Activated naive CD8-positive, alpha-beta T cell treated with anti-CD3 and anti-CD28 coated beads, Interleukin-2, amount 10 ng/mL, durations not matched to agents 7 days and 5 days (primary cell): ENCODE data around the gene CEP57L1. TPM values are rescaled to one million over a fixed set of nuclear protein-coding genes. Genes with fewer than 3 reads are reported as not detected.
"Not testable (repeated sequence)": the region's sequence is repeated elsewhere in the genome, so short reads cannot be mapped to it uniquely, and the experiment has no call there.

ENCODE experiments used
- ATAC-seq: fragments of 150-1000 bp; cut with Tn5 transposase; one replicate; pipeline ENCODE4 v1.10.0; 2021; ENCODE audit warnings: low read depth, moderate library complexity
- POLR2A ChIA-PET: fragments of 350-600 bp; sonication (Branson Sonifier 250); formaldehyde crosslinking; loops from one replicate; lab custom pipeline; 2021; ENCODE audit warnings: antibody characterized with exemption; lab: Charles Lee
- DNase-seq: peaks from one replicate; pipeline ENCODE4 v3.0.0; 2021
- H3K27ac Mint-ChIP-seq: one replicate; pipeline ENCODE4 v1.8.0; 2022; ENCODE audit warnings: mild to moderate bottlenecking, mixed read lengths
- H3K27me3 Mint-ChIP-seq: one replicate; pipeline ENCODE4 v1.8.0; 2022; ENCODE audit warnings: mild to moderate bottlenecking, moderate library complexity, mixed read lengths
- H3K36me3 Mint-ChIP-seq: one replicate; pipeline ENCODE4 v1.8.0; 2021; ENCODE audit warnings: mild to moderate bottlenecking, mixed read lengths
- H3K4me1 Mint-ChIP-seq: one replicate; pipeline ENCODE4 v1.8.0; 2021; ENCODE audit warnings: mixed read lengths
- H3K4me3 Mint-ChIP-seq: one replicate; pipeline ENCODE4 v1.8.0; 2022; ENCODE audit warnings: mild to moderate bottlenecking, moderate library complexity, mixed read lengths
- H3K9me3 Mint-ChIP-seq: one replicate; pipeline ENCODE4 v1.8.0; 2021; ENCODE audit warnings: mixed read lengths
- total RNA-seq, 2 experiments: library from RNA; stranded (reverse); gene quantifications; one replicate each; pipeline ENCODE4 v1.2.3, GENCODE V29; 2021

The CEP57L1 gene
- total RNA-seq, 2 experiments from 2014 or later, result 20.5 to 22.6 TPM

DNA sequence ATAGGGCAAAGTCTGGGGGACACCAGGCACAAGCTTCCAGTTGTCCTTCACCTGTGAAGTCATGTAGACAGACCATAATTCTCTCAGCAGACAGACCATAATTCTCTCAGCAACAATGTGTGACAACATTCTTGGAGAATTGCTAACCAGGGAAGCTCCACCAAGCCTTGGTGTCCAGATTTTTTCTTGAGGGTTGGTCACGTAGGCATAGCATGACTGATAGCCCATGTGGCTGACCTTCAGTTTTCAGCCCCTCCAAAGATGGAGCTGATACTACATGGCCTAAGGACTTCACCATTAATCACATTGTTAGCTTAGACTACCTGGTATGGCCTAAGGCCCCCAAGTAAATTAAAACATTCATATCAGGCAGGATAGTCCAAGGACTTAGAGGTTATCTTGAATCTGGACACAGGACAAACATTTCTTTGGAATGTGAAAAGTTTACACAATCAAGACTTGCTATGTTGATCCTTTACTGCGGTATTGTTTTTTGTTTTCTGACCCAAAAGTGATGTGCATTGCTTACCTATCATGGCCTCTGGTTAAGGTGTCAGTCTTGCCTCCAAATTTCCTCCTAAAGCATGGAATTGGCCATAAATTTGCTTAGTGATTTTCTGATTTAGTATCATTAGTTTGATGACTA lies 76.9 kb downstream of the CEP57L1 start:
- DNase-seq, result no peak
- H3K4me3 Mint-ChIP-seq, result no peak overlapping the region
- H3K27me3 Mint-ChIP-seq, result peaks cover 18% of the 10 kb centered on the region
- ATAC-seq, result no peak
- H3K4me1 Mint-ChIP-seq, result no peaks in the 10 kb centered on the region
- H3K27ac Mint-ChIP-seq, result no peak overlapping the region
- POLR2A ChIA-PET, result no interaction called here
- H3K9me3 Mint-ChIP-seq, result peaks cover 2% of the 10 kb centered on the region
- H3K36me3 Mint-ChIP-seq, result no peaks in the 10 kb centered on the region

DNA sequence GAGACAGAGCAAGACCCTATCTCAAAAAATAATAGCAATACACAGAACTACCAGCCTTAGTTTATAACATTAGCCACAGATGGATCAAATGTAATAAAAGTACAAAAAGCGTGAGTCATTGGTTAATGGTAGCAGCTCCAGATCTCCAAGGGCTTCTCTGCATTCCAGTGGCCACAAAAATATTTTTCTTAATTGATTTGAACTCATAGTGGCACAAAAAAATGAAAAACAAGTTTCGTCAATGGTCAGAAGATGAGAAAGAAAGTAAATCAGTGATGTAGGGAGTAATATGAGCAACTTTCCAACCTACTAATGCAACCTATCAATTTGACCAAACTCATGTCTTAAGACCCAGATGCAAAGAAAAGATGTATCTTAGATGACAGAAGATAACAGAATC lies 79.6 kb downstream of the CEP57L1 start:
- H3K9me3 Mint-ChIP-seq, result peaks cover 2% of the 10 kb centered on the region
- peaks cover 30% of the 10 kb centered on the region for H3K27me3 Mint-ChIP-seq
- H3K4me1 Mint-ChIP-seq, result no peaks in the 10 kb centered on the region
- no peak for DNase-seq
- H3K36me3 Mint-ChIP-seq, result no peaks in the 10 kb centered on the region
- no peak for ATAC-seq
- H3K27ac Mint-ChIP-seq, result no peak overlapping the region
- POLR2A ChIA-PET, result no interaction called here
- H3K4me3 Mint-ChIP-seq, result no peak overlapping the region

DNA sequence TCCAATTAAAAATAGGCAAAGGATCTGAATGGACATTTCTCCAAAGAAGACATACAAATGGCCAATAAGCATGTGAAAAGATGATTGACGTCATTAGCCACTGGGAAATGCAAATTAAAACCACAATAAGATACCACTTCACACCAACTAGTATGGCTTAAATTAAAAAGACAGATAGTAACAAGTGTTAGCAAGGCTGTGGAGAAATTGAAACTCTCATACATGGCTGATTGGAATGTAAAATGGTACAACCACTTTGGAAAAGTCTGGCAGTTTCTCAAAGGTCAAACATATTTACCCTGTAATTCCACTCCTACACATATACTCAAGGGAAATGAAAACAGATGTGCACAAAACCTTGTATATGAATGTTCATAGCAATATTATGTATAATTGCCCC lies 83.6 kb downstream of the CEP57L1 start:
- Mint-ChIP-seq H3K36me3 (no peaks in the 10 kb centered on the region), H3K9me3 (peaks cover 2% of the 10 kb centered on the region), H3K27ac (no peak overlapping the region), H3K27me3 (peaks cover 45% of the 10 kb centered on the region), H3K4me3 (no peak overlapping the region), H3K4me1 (no peaks in the 10 kb centered on the region)
- DNase-seq, result no peak
- no peak for ATAC-seq
- POLR2A ChIA-PET, result no interaction called here

DNA sequence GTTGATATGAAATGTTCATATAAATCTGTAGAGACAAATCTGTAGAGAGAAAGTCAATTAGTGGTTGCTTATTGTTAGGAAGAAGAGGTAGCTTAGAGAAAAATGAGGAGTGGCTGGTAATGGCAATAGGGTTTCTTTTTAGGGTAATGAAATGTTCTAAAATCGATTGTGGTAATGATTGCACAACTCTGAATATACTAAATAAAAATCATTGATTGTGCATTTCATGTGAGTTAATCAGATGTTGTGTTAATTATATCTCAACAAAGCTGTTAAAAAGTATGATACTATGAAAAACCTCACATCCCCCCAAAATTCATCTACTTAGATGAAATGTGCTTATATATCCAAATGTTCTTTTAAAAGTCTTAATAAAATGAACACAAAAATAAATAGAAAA lies 84.2 kb downstream of the CEP57L1 start:
- DNase-seq (no peak), ATAC-seq (no peak)
- Mint-ChIP-seq H3K36me3 (no peaks in the 10 kb centered on the region), H3K27me3 (peaks cover 49% of the 10 kb centered on the region), H3K27ac (no peak overlapping the region), H3K4me3 (no peak overlapping the region), H3K9me3 (no peaks in the 10 kb centered on the region), H3K4me1 (no peaks in the 10 kb centered on the region)
- POLR2A ChIA-PET, result no interaction called here

DNA sequence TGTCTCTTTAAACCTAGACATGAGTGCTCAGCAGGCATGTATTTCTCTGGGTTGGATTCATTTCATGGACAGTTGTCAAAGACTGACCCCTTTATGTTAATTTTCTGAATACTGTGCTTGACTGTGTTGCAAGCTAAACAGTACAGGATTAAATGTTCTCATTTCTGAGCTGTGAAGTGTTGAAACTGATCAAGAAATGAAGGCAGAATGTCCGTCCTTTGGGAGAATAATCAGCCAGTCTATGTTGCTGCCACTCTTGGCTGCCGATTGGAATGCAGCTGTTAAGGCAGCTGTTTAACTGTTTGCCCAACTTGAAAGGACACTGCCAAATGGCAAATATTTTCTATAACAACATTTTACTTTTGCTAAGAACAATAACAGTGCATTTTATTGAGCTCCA lies 87.3 kb downstream of the CEP57L1 start:
- no peak overlapping the region for H3K4me3 Mint-ChIP-seq
- H3K27me3 Mint-ChIP-seq, result peaks cover 61% of the 10 kb centered on the region
- no peak for ATAC-seq
- no peak overlapping the region for H3K27ac Mint-ChIP-seq
- H3K4me1 Mint-ChIP-seq, result no peaks in the 10 kb centered on the region
- H3K9me3 Mint-ChIP-seq, result no peaks in the 10 kb centered on the region
- POLR2A ChIA-PET, result interaction anchor here (1.9 kb wide), 1 partner anchor 200 kb away, joined by 6 read pairs; the partner anchor contains the start of gene CD164
- no peak for DNase-seq
- no peaks in the 10 kb centered on the region for H3K36me3 Mint-ChIP-seq

DNA sequence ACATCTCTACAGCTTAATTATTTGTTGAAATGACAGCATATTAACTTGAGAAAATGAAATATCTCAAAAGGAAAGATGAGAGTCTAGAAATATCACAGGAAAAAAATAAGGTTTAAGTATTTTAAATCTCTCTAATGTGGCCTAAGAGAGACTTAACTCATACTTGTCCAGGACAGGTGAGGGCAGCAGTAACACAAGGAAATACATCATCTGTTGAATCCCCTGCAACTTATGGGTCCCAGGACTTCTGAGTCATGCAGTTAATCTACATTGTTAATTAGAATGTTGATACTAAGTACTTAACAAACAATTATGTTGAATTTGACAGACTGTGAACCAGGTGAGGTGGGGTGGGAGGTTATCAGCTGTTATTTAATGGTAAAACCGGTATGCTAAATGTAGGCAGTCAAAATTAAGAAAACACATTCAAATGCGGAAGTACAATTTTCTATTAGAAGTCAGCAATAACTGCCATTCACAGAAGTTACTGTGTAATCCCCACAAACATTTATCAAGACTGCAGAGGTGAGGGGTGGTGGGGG lies 87.9 kb downstream of the CEP57L1 start:
- no peak overlapping the region for H3K27ac Mint-ChIP-seq
- peaks cover 61% of the 10 kb centered on the region for H3K27me3 Mint-ChIP-seq
- no peak overlapping the region for H3K4me3 Mint-ChIP-seq
- no peaks in the 10 kb centered on the region for H3K9me3 Mint-ChIP-seq
- POLR2A ChIA-PET, result interaction anchor here (1.9 kb wide), 1 partner anchor 199 kb away, joined by 6 read pairs; the partner anchor contains the start of gene CD164
- no peaks in the 10 kb centered on the region for H3K36me3 Mint-ChIP-seq
- DNase-seq (no peak), ATAC-seq (no peak)
- H3K4me1 Mint-ChIP-seq, result peaks cover 3% of the 10 kb centered on the region

DNA sequence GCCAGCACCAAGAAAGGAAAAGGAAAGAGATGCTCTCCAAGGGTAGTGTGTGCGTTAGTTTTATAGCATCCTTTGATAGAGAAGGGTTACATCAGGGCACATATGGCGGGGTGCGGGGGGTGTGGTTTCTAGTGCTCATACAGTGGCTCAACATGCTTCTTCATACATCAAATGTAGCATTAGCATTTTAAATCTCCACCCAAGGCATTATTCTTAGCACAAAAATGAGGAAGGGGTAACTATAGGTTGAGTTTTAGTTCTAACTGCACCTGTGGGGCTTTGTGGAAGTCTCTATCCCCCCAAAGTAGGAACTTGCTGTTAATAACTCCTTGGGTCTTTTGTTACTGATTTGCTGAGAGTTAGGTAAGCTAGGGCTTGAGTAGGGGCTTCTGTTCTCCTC lies 89.3 kb downstream of the CEP57L1 start:
- peaks cover 52% of the 10 kb centered on the region for H3K27me3 Mint-ChIP-seq

DNA sequence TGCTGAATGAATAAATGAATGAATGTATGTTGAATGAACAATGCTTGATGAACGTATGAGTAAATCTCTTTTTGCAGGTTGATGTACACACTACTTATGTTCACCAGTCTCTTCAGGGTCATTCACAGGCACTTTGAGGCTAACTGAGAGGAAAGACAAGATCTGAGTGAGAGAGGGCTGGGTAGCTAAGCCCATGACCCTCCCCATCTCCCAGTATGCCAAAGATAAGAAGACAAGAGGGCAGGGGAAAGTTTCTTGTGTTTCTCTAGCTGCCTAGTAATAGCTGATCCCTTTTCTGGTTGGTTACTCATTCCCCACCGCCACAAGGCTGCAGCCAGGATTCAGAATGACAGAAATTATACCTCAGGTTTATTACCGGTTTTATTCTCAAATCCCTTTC lies 90.7 kb downstream of the CEP57L1 start:
- Mint-ChIP-seq H3K36me3 (peaks cover 5% of the 10 kb centered on the region), H3K27me3 (peaks cover 47% of the 10 kb centered on the region), H3K9me3 (peaks cover 7% of the 10 kb centered on the region), H3K27ac (no peak overlapping the region), H3K4me1 (peaks cover 4% of the 10 kb centered on the region), H3K4me3 (no peak overlapping the region)
- DNase-seq (no peak), ATAC-seq (no peak)
- POLR2A ChIA-PET, result interaction anchor here (1.1 kb wide), 1 partner anchor 255 kb away, joined by 3 read pairs; the partner anchor contains the start of gene SMPD2

More for the DNA sequence above, 89.3 kb downstream of the CEP57L1 start:
- POLR2A ChIA-PET, result no interaction called here
- H3K27ac Mint-ChIP-seq, result no peak overlapping the region
- H3K36me3 Mint-ChIP-seq, result no peaks in the 10 kb centered on the region
- no peak for DNase-seq
- ATAC-seq, result no peak
- no peak overlapping the region for H3K4me3 Mint-ChIP-seq
- H3K9me3 Mint-ChIP-seq, result no peaks in the 10 kb centered on the region
- peaks cover 4% of the 10 kb centered on the region for H3K4me1 Mint-ChIP-seq

DNA sequence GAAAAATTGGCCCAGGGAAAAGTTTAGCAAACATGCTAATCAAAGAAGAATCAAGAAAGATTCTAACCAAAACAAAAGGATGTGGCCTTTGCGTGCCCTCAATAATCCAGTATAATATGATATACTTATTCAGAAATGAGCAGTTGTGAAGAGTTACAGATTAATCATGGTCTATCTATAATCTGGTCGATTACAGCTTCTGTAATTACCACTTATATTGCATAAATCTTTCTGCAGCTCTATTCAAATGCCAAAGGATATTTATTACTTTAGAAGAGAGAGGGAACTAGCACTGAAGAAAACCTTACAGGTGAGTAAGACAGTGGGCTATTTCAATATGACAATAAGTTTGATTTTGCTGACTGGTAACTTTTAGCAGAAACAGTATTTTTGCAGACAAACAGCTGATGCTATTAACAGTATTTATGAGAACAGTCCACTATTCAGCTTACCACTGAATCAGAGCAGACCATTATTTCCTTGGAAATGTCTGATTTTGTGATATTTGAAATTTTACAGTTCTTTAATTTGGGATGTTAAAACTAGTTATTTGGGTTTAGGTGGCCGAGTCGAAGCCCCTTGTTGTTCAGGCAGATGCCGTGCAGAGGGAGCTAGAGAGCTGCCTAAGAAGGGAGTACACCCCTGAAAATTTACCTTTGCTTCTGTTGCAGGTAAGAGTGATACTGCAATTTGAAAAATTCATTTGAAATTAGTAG lies 92.2 kb downstream of the CEP57L1 start:
- POLR2A ChIA-PET, result interaction anchor here (1.1 to 2.9 kb wide), 2 partner anchors 49 to 195 kb away, joined by 3 to 41 read pairs; partner anchors contain the start of gene CD164
- Mint-ChIP-seq H3K36me3 (peaks cover 10% of the 10 kb centered on the region), H3K27ac (no peak overlapping the region), H3K4me1 (peaks cover 4% of the 10 kb centered on the region), H3K27me3 (peaks cover 42% of the 10 kb centered on the region), H3K9me3 (peaks cover 17% of the 10 kb centered on the region), H3K4me3 (no peak overlapping the region)
- peak; percentile 63 for DNase-seq
- ATAC-seq, result peak; percentile 73

DNA sequence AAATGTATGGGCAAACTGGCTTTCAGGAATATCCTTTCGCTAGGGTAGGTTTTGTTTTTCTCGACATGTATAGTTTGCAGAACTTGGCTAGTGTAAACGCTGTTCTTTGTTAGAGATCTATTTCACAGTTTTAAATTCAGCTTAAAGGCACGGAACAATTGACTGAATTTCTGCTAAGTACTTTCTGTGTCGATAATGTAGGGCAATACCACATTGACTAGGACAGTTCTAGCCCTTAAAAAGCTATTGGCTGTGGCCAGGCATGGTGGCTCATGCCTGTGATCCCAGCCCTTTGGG lies 92.8 kb downstream of the CEP57L1 start:
- peaks cover 39% of the 10 kb centered on the region for H3K27me3 Mint-ChIP-seq
- H3K9me3 Mint-ChIP-seq, result peaks cover 17% of the 10 kb centered on the region
- ATAC-seq, result no peak
- H3K4me3 Mint-ChIP-seq, result no peak overlapping the region
- H3K36me3 Mint-ChIP-seq, result peaks cover 10% of the 10 kb centered on the region
- peaks cover 4% of the 10 kb centered on the region for H3K4me1 Mint-ChIP-seq
- DNase-seq, result no peak
- POLR2A ChIA-PET, result interaction anchor here (1.1 to 2.9 kb wide), 2 partner anchors 49 to 195 kb away, joined by 3 to 41 read pairs; partner anchors contain the start of gene CD164
- H3K27ac Mint-ChIP-seq, result no peak overlapping the region

DNA sequence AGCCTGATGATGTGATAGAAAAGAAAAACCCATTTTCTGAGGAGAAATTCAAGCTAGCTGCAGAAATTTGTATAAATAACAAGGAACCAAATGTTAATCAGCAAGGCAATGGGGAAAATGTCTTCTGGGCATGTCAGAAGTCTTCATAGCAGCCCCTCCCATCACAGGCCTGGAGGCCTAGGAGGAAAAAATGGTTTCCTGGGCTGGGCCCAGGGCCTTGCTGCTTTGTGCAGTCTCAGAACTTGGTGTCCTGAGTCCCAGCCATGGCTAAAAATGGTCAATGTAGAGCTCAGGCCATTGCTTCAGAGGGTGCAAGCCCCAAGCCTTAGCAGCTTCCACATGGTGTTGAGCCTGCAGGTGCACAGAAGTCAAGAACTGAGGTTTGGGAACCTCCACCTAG lies 96.1 kb downstream of the CEP57L1 start:
- H3K4me1 Mint-ChIP-seq, H3K4me3 Mint-ChIP-seq: not testable (repeated sequence)

DNA sequence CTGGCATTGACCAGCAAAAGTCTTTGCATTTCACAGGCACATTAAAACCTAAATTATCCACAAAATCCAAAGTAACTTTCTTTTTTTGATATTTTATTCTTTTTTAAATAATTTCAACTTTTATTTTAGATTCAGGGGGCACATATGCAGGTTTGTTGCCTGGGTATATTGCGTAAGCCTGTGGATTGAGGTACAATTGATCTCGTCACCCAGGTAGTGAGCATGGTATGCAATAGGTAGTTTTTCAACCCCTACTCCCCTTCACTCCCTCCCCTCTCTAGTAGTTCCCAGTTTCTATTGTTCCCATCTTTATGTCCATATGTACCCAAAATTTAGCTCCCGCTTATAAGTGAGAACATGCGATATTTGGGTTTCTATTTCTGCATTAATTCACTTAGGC lies 97.6 kb downstream of the CEP57L1 start:
- peaks cover 17% of the 10 kb centered on the region for H3K9me3 Mint-ChIP-seq
- ATAC-seq, result no peak
- peaks cover 14% of the 10 kb centered on the region for H3K36me3 Mint-ChIP-seq
- no peak overlapping the region for H3K27ac Mint-ChIP-seq
- no peak overlapping the region for H3K4me3 Mint-ChIP-seq
- H3K27me3 Mint-ChIP-seq, result peaks cover 4% of the 10 kb centered on the region
- POLR2A ChIA-PET, result no interaction called here
- no peak for DNase-seq
- peaks cover 8% of the 10 kb centered on the region for H3K4me1 Mint-ChIP-seq

More for the DNA sequence above, 96.1 kb downstream of the CEP57L1 start:
- Mint-ChIP-seq H3K36me3 (peaks cover 14% of the 10 kb centered on the region), H3K27me3 (peaks cover 13% of the 10 kb centered on the region), H3K9me3 (peaks cover 17% of the 10 kb centered on the region)
- H3K27ac Mint-ChIP-seq, POLR2A ChIA-PET, ATAC-seq, DNase-seq: not testable (repeated sequence)

DNA sequence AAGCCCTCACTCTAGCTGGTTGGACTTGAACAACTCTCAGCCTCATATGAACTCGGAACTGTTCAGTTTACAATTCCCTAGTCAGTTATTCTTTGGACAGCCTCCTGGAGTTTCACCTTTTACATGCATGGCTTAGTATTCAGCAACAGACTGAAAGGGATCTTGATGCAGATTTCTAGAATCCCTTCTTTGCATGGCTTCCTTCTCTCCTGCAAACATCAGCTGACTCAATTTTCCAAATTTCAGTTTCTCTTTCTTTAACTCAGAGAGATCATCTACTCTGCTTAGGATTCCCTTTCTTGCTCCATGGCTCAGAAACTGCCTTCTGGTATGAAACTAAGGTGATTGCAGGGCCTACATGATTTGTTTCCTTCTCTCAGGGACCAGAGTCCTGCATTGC lies 99.6 kb downstream of the CEP57L1 start:
- DNase-seq (no peak), ATAC-seq (no peak)
- Mint-ChIP-seq H3K4me3 (no peak overlapping the region), H3K36me3 (peaks cover 14% of the 10 kb centered on the region), H3K9me3 (peaks cover 17% of the 10 kb centered on the region), H3K4me1 (peaks cover 5% of the 10 kb centered on the region), H3K27me3 (peaks cover 4% of the 10 kb centered on the region), H3K27ac (no peak overlapping the region)
- POLR2A ChIA-PET, result interaction anchor here (0.6 kb wide), 1 partner anchor 64 kb away, joined by 4 read pairs; no protein-coding TSS in a partner anchor
